RWPE2 (cell line): Measurements from ENCODE around the gene BIRC7.

Source experiments
- ATAC-seq: fragments of 200-7000 bp; cut with Tn5 transposase; 3 replicates; pipeline ENCODE4 v1.9.1; 2021; ENCODE audit warnings: low read depth
- DNase-seq: peaks from one replicate; pipeline ENCODE4 v3.0.0-alpha.2; 2020; ENCODE audit warnings: low spot score
- H3K27ac ChIP-seq: fragments of 450-650 bp; 2 replicates; pipeline ENCODE4 v1.5.1; 2017; ENCODE audit warnings: mild to moderate bottlenecking; ENCODE audit not compliant: poor library complexity, severe bottlenecking
- H3K27me3 ChIP-seq: fragments of 250-450 bp; sonication (Bioruptor Pico); 2 replicates; pipeline ENCODE4 v1.5.1; 2021; ENCODE audit warnings: mild to moderate bottlenecking, moderate library complexity; ENCODE audit not compliant: insufficient read depth, poor library complexity, severe bottlenecking
- H3K36me3 ChIP-seq: fragments of 250-450 bp; sonication (Bioruptor Pico); 2 replicates; pipeline ENCODE4 v1.5.1; 2020; ENCODE audit warnings: low read depth, mild to moderate bottlenecking, moderate library complexity
- H3K4me1 ChIP-seq: fragments of 250-450 bp; sonication (Bioruptor Pico); 2 replicates; pipeline ENCODE4 v1.5.1; 2021; ENCODE audit warnings: mild to moderate bottlenecking, moderate library complexity; ENCODE audit not compliant: insufficient read depth, poor library complexity, severe bottlenecking
- H3K4me3 ChIP-seq: fragments of 250-450 bp; sonication (Bioruptor Pico); 2 replicates; pipeline ENCODE4 v1.5.1; 2021; ENCODE audit warnings: mild to moderate bottlenecking, moderate library complexity; ENCODE audit not compliant: severe bottlenecking
- H3K9me3 ChIP-seq: fragments of 250-450 bp; sonication (Bioruptor Pico); 2 replicates; pipeline ENCODE4 v1.5.1; 2021; ENCODE audit warnings: mild to moderate bottlenecking, moderate library complexity; ENCODE audit not compliant: severe bottlenecking
- TF ChIP-seq, protein P1 (sequence below): fragments of 450-650 bp; IDR thresholded peaks from one replicate; pipeline ENCODE4 v1.5.1; 2017; ENCODE audit warnings: mild to moderate bottlenecking, moderate library complexity; ENCODE audit not compliant: poor library complexity, severe bottlenecking

The BIRC7 gene

DNA sequence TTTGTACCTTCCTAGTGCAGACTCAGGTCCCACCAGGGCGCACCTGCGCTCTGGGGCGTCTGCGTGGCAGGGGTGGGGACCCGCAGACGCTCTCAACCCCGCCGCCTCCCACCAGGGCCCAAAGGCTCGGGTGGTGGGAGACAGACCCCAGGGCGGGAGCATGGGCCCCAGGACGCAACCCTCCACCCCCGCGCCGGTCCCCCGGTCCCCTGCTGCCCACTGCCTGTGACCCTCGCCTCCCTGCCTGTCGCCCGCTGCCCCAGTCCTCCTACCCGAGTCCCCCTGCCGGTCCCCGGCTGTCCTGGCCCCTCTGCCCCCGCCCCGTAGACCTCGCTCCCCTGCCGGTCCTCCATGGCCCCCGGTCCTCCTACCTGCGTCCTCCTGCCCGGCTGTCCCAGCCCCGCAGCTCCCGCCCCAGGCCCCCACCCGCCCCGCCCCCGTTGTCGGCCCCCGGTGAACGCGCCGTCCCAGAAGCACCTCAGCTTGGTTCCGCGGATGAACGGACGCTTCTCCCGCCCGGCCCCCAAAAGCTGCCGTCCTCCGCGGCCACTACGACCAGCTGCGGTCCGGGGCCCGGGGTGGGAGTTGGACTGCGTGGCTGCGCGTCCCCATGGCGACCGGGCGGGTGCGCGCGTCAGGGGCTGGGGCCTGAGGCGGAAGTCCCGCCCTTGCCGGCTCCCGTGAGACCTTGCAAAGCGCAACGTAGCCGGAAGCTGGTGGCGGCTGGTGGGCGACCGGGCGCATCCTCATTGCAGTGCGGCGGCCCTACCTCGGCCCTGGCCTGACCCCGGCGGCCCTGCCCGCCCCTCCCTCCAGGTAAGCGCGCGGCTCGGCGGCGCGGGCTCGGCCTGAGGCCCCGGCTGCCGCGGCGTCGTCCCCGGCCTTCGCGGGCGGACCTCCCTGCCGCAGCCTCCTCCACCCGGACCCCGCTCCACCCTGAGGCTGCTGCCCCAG is 36.7 kb downstream of the BIRC7 start, which contains the start of gene ARFGAP1:
TSS of gene ARFGAP1 (plus strand) at position 709 of the 954 bp plus-strand sequence. CDS start 2,768 bp downstream, outside the sequence.
- peaks cover 9% of the 10 kb centered on the region for H3K4me1 ChIP-seq
- peaks cover 31% of the 10 kb centered on the region for H3K36me3 ChIP-seq
- TF ChIP-seq, protein P1, sequence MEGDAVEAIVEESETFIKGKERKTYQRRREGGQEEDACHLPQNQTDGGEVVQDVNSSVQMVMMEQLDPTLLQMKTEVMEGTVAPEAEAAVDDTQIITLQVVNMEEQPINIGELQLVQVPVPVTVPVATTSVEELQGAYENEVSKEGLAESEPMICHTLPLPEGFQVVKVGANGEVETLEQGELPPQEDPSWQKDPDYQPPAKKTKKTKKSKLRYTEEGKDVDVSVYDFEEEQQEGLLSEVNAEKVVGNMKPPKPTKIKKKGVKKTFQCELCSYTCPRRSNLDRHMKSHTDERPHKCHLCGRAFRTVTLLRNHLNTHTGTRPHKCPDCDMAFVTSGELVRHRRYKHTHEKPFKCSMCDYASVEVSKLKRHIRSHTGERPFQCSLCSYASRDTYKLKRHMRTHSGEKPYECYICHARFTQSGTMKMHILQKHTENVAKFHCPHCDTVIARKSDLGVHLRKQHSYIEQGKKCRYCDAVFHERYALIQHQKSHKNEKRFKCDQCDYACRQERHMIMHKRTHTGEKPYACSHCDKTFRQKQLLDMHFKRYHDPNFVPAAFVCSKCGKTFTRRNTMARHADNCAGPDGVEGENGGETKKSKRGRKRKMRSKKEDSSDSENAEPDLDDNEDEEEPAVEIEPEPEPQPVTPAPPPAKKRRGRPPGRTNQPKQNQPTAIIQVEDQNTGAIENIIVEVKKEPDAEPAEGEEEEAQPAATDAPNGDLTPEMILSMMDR, result no peak
- H3K27me3 ChIP-seq, result no peaks in the 10 kb centered on the region
- peak; percentile 90 for ATAC-seq
- H3K9me3 ChIP-seq, result no peaks in the 10 kb centered on the region
- DNase-seq, result peak; percentile 99
- H3K4me3 ChIP-seq, result peak within 1 kb of the TSS; percentile 94
- peak within 1 kb of the TSS; percentile 34 for H3K27ac ChIP-seq

DNA sequence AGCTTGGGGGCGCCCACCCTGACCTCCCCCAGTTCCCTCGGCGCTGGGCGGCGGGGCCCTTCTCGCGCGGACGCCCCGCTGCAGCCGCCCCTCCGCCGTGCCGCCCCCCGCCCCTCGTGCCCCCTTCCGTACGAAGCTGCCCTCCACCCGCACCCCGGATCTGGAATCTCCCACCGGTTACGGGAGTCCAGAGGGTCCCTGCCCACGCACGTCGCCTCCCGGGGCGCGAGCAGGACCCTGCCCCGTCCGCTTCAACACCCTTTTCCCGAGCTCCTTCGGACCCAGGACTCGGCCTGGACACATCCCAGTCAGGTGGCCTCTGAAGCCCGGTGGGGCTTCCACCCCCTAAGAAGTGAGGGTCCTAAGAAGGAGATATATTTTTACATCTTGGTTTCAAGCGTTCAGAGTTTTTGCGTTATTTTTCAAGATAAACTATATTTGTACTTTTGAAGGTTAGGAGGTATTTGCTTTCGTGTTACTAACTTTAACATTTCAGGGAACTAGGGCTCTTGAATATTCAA is 37.4 kb downstream of the BIRC7 start:
- Histone ChIP-seq H3K27ac (peak overlapping the region; percentile 34), H3K27me3 (no peaks in the 10 kb centered on the region), H3K4me3 (peak overlapping the region; percentile 94)

GRCh38 chr20:63273635-63274380 is 38.1 kb downstream of the BIRC7 start:
- peaks cover 46% of the 10 kb centered on the region for H3K36me3 ChIP-seq
- H3K27me3 ChIP-seq, result no peaks in the 10 kb centered on the region
- H3K4me1 ChIP-seq, result peaks cover 9% of the 10 kb centered on the region
- DNase-seq, result no peak
- H3K9me3 ChIP-seq, result no peaks in the 10 kb centered on the region
- H3K4me3 ChIP-seq, result peak overlapping the region; percentile 94
- TF ChIP-seq, protein P1, result no peak
- ATAC-seq, result peak; percentile 45
- peak overlapping the region; percentile 34 for H3K27ac ChIP-seq

More for the DNA sequence above, 37.4 kb downstream of the BIRC7 start:
- no peak for ATAC-seq
- TF ChIP-seq, protein P1, result no peak
- peaks cover 9% of the 10 kb centered on the region for H3K4me1 ChIP-seq
- DNase-seq, result no peak
- H3K36me3 ChIP-seq, result peaks cover 39% of the 10 kb centered on the region
- H3K9me3 ChIP-seq, result no peaks in the 10 kb centered on the region

- DNase-seq, result no peak
- no peak for ATAC-seq
Observed at GRCh38 chr20:63274381-63275228, 38.9 kb downstream of the BIRC7 start.

More at GRCh38 chr20:63274381-63275228, 38.9 kb downstream of the BIRC7 start:
- Histone ChIP-seq H3K27ac (peak overlapping the region; percentile 34), H3K9me3 (no peaks in the 10 kb centered on the region), H3K36me3 (peaks cover 54% of the 10 kb centered on the region), H3K4me3 (no peak overlapping the region), H3K27me3 (no peaks in the 10 kb centered on the region), H3K4me1 (peaks cover 9% of the 10 kb centered on the region)
- TF ChIP-seq, protein P1, result no peak
